Neuron (in vitro differentiated cells): ENCODE measurements around the gene RIF1.
"Not testable (repeated sequence)": the region's sequence is repeated elsewhere in the genome, so short reads cannot be mapped to it uniquely, and the experiment has no call there.

Experiments
- H2AFZ ChIP-seq: one replicate; pipeline ENCODE4 v1.6.1; 2013; ENCODE audit warnings: low read depth, mild to moderate bottlenecking, inconsistent platforms, low read length, moderate library complexity
- H3K27me3 ChIP-seq: one replicate; pipeline ENCODE4 v1.6.1; 2013; ENCODE audit warnings: low read length; ENCODE audit not compliant: insufficient read depth
- H3K36me3 ChIP-seq: one replicate; pipeline ENCODE4 v1.6.1; 2013; ENCODE audit warnings: low read length; ENCODE audit not compliant: insufficient read depth
- H3K4me1 ChIP-seq: one replicate; pipeline ENCODE4 v1.6.1; 2013; ENCODE audit warnings: low read length; ENCODE audit not compliant: insufficient read depth
- H3K4me3 ChIP-seq: 2 replicates; pipeline ENCODE4 v1.5.1; 2013; ENCODE audit warnings: mild to moderate bottlenecking, low read length, moderate library complexity
- H3K9me3 ChIP-seq: one replicate; pipeline ENCODE4 v1.6.1; 2013; ENCODE audit warnings: low read length

The RIF1 gene

GRCh38 chr2:151395509-151396374, 14.0 kb upstream of the RIF1 start:
- H3K9me3 ChIP-seq, result no peaks in the 10 kb centered on the region
- H2AFZ ChIP-seq, result no peak overlapping the region
- H3K4me1 ChIP-seq, result no peaks in the 10 kb centered on the region

GRCh38 chr2:151399981-151400380, 9.7 kb upstream of the RIF1 start:
- H3K36me3 ChIP-seq, result no peaks in the 10 kb centered on the region
- H3K27me3 ChIP-seq, result no peaks in the 10 kb centered on the region
- H3K9me3 ChIP-seq, result no peaks in the 10 kb centered on the region
- no peak overlapping the region for H2AFZ ChIP-seq
- no peaks in the 10 kb centered on the region for H3K4me1 ChIP-seq
- no peak overlapping the region for H3K4me3 ChIP-seq

More at GRCh38 chr2:151395509-151396374, 14.0 kb upstream of the RIF1 start:
- Histone ChIP-seq H3K36me3 (no peaks in the 10 kb centered on the region), H3K27me3 (no peaks in the 10 kb centered on the region), H3K4me3 (no peak overlapping the region)

- Histone ChIP-seq H3K36me3 (no peaks in the 10 kb centered on the region), H3K27me3 (no peaks in the 10 kb centered on the region), H3K4me1 (no peaks in the 10 kb centered on the region), H3K4me3 (no peak overlapping the region), H3K9me3 (no peaks in the 10 kb centered on the region), H2AFZ (no peak overlapping the region)
Observed at GRCh38 chr2:151401149-151401548, 8.6 kb upstream of the RIF1 start.

GRCh38 chr2:151403914-151404313, 5.8 kb upstream of the RIF1 start:
- Histone ChIP-seq H3K27me3 (no peaks in the 10 kb centered on the region), H3K4me1 (no peaks in the 10 kb centered on the region), H3K4me3 (no peak overlapping the region), H3K36me3 (no peaks in the 10 kb centered on the region), H2AFZ (no peak overlapping the region), H3K9me3 (no peaks in the 10 kb centered on the region)

GRCh38 chr2:151405376-151405775, 4.3 kb upstream of the RIF1 start:
- no peak overlapping the region for H3K4me3 ChIP-seq
- H2AFZ ChIP-seq, result no peak overlapping the region
- no peaks in the 10 kb centered on the region for H3K9me3 ChIP-seq
- no peaks in the 10 kb centered on the region for H3K4me1 ChIP-seq
- no peaks in the 10 kb centered on the region for H3K27me3 ChIP-seq
- no peaks in the 10 kb centered on the region for H3K36me3 ChIP-seq

- Histone ChIP-seq H3K9me3 (no peaks in the 10 kb centered on the region), H3K4me1 (peaks cover 8% of the 10 kb centered on the region), H3K4me3 (no peak overlapping the region), H3K36me3 (peaks cover 9% of the 10 kb centered on the region), H3K27me3 (no peaks in the 10 kb centered on the region), H2AFZ (no peak overlapping the region)
Observed at GRCh38 chr2:151407281-151407680, 2.4 kb upstream of the RIF1 start.

GRCh38 chr2:151408788-151409600, 708 bp upstream of the RIF1 start:
- Histone ChIP-seq H2AFZ (peak overlapping the region; percentile 34), H3K9me3 (no peaks in the 10 kb centered on the region), H3K27me3 (no peaks in the 10 kb centered on the region), H3K36me3 (peaks cover 26% of the 10 kb centered on the region), H3K4me1 (peaks cover 8% of the 10 kb centered on the region), H3K4me3 (peak overlapping the region; percentile 97)

- H3K27me3 ChIP-seq, result no peaks in the 10 kb centered on the region
- H3K36me3 ChIP-seq, result peaks cover 36% of the 10 kb centered on the region
- peaks cover 8% of the 10 kb centered on the region for H3K4me1 ChIP-seq
- peak overlapping the region; percentile 97 for H3K4me3 ChIP-seq
- no peaks in the 10 kb centered on the region for H3K9me3 ChIP-seq
- peak overlapping the region; percentile 81 for H2AFZ ChIP-seq
Observed at GRCh38 chr2:151410485-151410834, 758 bp downstream of the RIF1 start.

GRCh38 chr2:151417650-151418049, 7.9 kb downstream of the RIF1 start:
- Histone ChIP-seq H3K9me3 (no peaks in the 10 kb centered on the region), H3K27me3 (no peaks in the 10 kb centered on the region), H3K4me3 (no peak overlapping the region), H3K4me1 (no peaks in the 10 kb centered on the region), H2AFZ (no peak overlapping the region), H3K36me3 (peaks cover 88% of the 10 kb centered on the region)

- not testable (repeated sequence) for H3K4me1 ChIP-seq, H2AFZ ChIP-seq, H3K9me3 ChIP-seq, H3K4me3 ChIP-seq, H3K27me3 ChIP-seq
- H3K36me3 ChIP-seq, result peaks cover 83% of the 10 kb centered on the region
Observed at GRCh38 chr2:151421681-151422080, 12.0 kb downstream of the RIF1 start.

- H3K4me1 ChIP-seq, result no peaks in the 10 kb centered on the region
- H3K36me3 ChIP-seq, result peaks cover 76% of the 10 kb centered on the region
- H3K4me3 ChIP-seq, result no peak overlapping the region
- H2AFZ ChIP-seq, result no peak overlapping the region
- H3K27me3 ChIP-seq, result no peaks in the 10 kb centered on the region
- no peaks in the 10 kb centered on the region for H3K9me3 ChIP-seq
Observed at GRCh38 chr2:151422917-151423439, 13.3 kb downstream of the RIF1 start.

GRCh38 chr2:151423760-151424159, 14.1 kb downstream of the RIF1 start:
- Histone ChIP-seq H3K4me3 (no peak overlapping the region), H3K9me3 (no peaks in the 10 kb centered on the region), H2AFZ (no peak overlapping the region), H3K4me1 (no peaks in the 10 kb centered on the region), H3K27me3 (no peaks in the 10 kb centered on the region), H3K36me3 (peaks cover 76% of the 10 kb centered on the region)

GRCh38 chr2:151437630-151438029, 27.9 kb downstream of the RIF1 start:
- no peaks in the 10 kb centered on the region for H3K4me1 ChIP-seq
- no peaks in the 10 kb centered on the region for H3K27me3 ChIP-seq
- no peaks in the 10 kb centered on the region for H3K9me3 ChIP-seq
- H3K4me3 ChIP-seq, result no peak overlapping the region
- peaks cover 76% of the 10 kb centered on the region for H3K36me3 ChIP-seq
- H2AFZ ChIP-seq, result no peak overlapping the region
